Iris pigment epithelial cell (primary cell): ENCODE measurements around the gene JPH3.

Source experiments
- DNase-seq: peaks from one replicate; pipeline ENCODE4 v3.0.0-alpha.2; 2011; ENCODE audit warnings: low read depth

The JPH3 gene

GRCh38 chr16:87575027-87575804 is 27.1 kb upstream of the JPH3 start:
- DNase-seq, result no peak

- no peak for DNase-seq
Measured at GRCh38 chr16:87576171-87576570, 26.1 kb upstream of the JPH3 start.

- peak; percentile 36 for DNase-seq
Measured at GRCh38 chr16:87578142-87578930, 24.0 kb upstream of the JPH3 start.

DNA sequence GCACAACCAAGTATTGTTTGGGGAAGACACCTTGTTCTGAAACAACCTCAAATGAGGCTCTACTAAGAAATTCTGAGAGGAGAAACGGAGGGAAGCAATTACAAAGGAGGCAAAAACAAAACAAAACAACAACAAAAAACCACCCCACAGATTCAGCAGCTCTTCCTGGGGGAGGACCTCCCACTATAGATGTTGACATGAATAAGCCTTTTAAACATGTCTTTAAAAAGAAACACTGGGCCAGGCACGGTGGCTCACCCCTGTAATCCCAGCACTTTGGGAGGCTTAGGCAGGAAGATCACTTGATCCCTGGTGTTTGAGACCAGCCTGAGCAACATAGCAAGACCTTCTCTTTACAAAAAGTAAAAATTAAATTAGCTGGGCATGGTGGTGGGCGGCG is 22.6 kb upstream of the JPH3 start:
- DNase-seq, result no peak

GRCh38 chr16:87580855-87581261 is 21.4 kb upstream of the JPH3 start:
- peak; percentile 71 for DNase-seq

DNA sequence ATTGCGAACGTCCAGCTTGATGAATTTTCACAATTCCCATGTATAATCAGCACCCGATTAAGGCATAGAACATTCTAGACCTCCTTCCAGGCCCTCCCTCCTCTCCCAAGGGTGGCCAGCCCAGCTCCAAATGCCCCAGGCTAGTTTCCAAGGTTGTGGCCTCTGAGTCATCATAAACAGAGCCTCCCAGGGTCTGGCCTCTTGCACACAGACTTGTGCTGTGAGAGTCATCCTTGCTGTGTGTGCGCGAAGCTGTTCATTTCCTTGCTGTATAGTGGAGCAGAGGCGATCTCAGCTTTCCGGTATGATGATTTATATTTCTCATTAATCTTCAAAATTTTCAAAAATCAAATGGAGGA is 20.5 kb upstream of the JPH3 start:
- DNase-seq, result peak; percentile 98

DNA sequence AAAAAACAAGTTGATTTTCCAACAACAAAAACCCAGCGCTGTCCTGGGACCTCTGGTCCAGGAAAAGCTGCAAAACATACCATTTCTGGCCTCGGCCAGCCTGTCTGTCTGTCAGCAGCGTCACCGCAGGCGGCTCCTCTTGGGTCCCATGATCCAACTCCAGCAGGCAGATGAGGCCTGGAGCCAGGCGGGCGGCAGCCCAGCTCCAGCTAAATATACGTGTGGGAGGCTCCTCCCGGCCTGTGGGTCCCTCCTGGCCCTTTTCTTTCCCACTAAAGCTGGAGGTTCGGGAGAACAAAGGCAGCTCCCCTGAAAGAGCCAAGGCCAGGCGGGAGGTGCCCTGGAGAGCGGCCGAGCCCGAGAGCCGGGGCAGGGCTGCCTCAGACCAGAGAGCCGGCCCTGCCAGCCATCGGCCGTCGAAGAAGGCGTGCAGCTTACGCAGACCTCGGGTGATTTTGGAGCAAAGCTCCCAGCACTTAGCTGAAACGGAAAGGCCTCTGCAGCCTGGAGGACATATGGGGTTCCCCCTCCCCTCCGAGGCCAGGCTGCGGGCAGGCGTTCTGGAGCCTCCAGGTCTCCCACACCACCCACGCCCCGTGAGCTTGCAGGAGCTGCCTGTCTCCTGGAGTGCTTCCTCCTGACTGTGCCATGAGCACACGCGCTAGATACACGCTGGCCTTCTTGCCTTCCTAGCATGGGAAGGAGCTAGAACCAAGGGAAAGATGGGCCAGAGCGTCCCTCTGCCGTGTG is 19.9 kb upstream of the JPH3 start:
- peak; percentile 75 for DNase-seq

GRCh38 chr16:87582966-87583325 is 19.4 kb upstream of the JPH3 start:
- no peak for DNase-seq

GRCh38 chr16:87583453-87584131 is 18.7 kb upstream of the JPH3 start:
- DNase-seq, result peak; percentile 75

DNA sequence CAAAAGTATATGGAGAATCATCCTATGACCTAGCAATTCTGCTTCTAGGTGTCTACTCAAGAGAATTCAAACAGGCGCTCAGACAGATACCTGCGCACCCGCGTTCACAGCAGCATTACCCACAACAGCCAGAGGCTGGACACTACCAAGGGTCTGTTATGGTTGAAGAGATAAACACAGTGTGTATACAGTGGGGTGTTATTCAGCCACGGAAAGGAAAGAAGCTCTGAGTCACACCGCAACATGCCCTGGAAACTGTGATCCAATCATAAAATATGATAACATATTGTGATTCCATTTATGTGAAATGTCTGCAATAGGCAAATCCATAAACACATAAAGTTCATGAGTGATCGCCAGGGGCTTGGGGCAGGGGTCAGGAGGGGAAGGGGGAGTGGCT is 18.0 kb upstream of the JPH3 start:
- peak; percentile 85 for DNase-seq

DNA sequence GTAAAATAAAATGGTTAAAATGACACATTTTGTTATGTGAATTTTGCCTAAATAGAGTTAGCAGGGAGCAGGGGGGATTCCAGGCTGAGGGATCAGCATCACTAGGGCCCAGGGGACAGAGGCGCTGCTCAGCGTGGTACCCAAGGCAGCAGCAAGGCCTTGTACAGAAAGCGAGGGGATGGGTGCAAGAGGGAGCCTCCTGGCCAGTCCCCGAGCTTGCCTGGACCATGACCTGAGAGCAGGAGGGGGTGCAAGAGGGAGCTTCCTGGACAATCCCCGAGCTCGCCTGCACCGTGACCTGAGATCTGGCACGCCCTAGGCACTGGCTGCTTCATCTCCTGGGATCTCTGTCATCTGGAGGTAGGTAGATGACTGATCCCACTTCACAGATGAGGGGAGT is 17.3 kb upstream of the JPH3 start:
- DNase-seq, result no peak

GRCh38 chr16:87585442-87586200 is 16.7 kb upstream of the JPH3 start:
- DNase-seq, result no peak

- peak; percentile 79 for DNase-seq
Measured at GRCh38 chr16:87586201-87586782, 16.0 kb upstream of the JPH3 start.

- no peak for DNase-seq
Measured at GRCh38 chr16:87587636-87588035, 14.7 kb upstream of the JPH3 start.

GRCh38 chr16:87592018-87592712 is 10.1 kb upstream of the JPH3 start:
- DNase-seq, result no peak

GRCh38 chr16:87593710-87594258 is 8.5 kb upstream of the JPH3 start:
- DNase-seq, result no peak

DNA sequence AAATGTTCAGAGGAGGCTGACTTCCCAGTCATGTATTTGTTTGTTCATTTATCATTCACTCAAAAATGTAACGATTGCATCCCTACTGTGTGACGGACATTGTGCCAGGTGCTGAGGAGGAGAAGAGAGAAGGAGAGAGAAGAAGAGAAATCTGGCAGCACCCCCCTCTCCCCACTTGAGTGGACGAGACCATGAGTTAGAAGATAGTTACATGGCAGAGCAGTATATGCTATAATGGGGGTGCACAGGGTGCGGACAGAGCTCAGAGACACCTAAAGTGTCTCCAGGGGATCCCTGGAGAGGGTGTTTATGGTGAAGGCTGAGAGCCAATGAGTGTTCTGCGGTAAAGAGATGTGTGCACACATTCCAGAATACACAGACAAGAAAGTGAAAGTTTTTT is 6.6 kb upstream of the JPH3 start:
- no peak for DNase-seq

- DNase-seq, result no peak
Measured at GRCh38 chr16:87597324-87597830, 4.9 kb upstream of the JPH3 start.

- DNase-seq, result no peak
Measured at GRCh38 chr16:87598431-87598830, 3.9 kb upstream of the JPH3 start.

DNA sequence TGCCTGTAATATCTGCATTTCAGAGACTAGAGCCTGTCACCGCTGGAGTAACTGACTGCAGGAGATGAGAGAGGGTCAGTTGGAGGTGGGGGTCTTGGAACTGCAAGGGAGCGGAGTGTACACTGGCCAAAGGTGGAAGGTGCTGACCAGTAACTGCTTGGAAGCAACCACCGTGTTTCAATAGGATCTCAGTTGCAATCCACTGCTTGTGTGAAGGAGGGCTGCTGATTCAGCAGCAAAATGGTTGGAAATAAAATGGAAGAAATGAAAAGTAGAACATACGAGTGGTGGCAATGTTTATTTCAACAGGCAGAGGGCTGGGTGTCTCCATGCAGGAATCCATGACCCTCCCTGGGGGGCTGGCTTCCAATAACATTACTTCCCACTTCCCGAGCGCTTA is 2.1 kb upstream of the JPH3 start:
- DNase-seq, result no peak
